ENCODE measurements around the gene BRPF3.

- TF ChIP-seq CTCF (IDR thresholded peaks at IDR 0.05; ENCODE audit: insufficient read depth, low read depth, low read length) (no peak), EZH2 (IDR thresholded peaks at IDR 0.05; ENCODE audit: insufficient read depth, low read length) (no peak)
Measured at GRCh38 chr6:36249536-36249935, 53.0 kb downstream of the BRPF3 start.

All from astrocyte (in vitro differentiated cells and primary cell).